ENCODE results near the gene AGAP1.

AGAP1 gene

DNA sequence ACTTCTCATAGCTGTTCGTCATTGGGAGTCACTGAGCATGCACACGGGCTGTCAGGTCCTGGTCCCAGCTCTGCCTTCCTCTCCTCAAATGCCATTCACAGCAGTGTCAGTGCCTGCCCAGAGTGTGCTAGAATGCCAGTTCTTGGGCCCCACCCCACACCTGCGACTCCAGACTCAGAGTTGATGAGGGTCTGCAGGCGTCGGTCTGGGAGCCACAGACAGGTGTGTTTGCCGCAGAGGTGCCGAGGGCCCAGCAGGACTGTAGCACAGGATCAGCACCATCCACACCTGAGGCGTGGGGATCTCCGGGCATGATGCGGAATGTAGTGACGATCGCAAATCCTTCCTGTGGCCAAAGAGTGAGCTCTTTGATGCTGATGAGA lies 56.5 kb downstream of the AGAP1 start:
- no peak for DNase-seq (ENCODE audit: low read depth)

DNA sequence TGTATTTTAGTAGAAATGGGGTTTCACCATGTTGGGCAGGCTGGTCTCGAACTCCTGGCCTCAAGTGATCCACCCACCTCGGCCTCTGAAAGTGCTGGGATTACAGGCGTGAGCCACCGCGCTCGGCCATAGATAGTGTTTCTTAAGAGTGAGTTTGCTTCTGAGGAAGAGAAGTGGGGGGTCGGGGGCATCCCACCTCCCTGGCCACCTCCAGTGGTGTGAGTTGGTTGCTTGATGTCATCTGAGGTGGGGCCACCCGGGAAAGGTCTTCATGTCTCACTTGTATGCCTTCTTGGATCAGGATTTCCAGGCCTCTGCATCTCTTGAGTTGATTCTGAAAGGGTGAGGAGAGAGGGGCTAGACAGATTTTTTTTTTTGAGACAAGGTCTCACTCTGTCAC lies 57.1 kb downstream of the AGAP1 start:
- no peak for DNase-seq (ENCODE audit: low read depth)

DNA sequence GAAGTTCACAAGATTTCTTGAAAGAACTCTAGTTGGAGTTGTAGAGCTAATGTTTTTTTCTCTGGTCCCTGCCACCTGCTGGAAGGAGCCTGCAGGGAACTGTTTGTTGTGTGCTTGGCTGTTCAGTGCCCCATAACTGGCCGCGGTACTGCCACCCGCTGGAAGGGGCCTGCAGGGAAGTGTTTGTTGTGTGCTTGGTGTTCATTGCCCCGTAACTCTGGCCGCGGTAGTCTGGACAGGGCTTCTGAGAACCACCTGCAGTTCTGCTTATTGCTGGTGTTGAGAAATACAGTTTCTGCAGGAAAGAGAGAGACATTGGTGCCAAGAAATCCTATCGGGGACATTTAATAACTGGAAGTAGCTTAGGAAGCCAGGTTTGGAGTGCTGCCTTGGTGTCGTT lies 58.1 kb downstream of the AGAP1 start:
- no peak for DNase-seq (ENCODE audit: low read depth)

DNA sequence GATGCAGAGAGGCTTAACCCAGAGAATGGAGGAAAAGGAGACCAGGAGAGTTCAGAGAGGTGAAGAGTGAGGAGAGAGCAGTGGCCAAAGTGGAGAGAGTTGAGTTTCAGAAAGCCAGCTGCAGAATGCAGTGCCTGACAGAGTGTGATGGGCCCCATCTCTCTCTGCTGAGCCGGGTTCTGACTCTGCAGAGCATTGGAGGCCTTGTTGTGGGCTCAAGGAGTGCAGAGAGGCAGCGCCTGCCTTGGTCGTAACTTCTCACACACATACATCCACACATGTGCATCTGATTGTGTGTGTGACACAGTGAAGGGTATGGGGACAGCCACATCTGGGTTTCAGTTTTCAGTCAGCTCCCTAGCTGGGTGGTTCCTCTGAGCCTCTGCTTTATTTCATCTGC lies 58.8 kb downstream of the AGAP1 start:
- DNase-seq (ENCODE audit: low read depth): no peak

DNA sequence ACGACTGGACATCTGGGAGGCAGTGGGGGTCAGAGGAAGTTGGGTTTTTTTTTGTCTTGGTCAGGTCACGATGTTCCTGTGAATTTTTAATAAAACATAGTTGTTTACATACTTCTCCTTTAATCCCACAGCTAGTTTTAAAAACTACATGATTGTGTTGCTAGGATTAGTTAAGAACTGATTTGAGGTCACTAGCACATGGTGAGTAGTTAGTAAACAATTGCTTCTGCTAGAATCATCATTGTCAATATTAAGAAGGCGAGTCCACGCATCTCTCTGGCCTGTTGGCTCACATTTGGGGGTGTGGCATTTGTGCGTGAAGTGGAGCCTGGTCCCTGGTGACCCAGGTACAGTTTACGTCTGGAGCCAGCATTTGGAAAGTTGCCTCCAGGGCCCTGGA lies 59.4 kb downstream of the AGAP1 start:
- DNase-seq (ENCODE audit: low read depth): no peak

DNA sequence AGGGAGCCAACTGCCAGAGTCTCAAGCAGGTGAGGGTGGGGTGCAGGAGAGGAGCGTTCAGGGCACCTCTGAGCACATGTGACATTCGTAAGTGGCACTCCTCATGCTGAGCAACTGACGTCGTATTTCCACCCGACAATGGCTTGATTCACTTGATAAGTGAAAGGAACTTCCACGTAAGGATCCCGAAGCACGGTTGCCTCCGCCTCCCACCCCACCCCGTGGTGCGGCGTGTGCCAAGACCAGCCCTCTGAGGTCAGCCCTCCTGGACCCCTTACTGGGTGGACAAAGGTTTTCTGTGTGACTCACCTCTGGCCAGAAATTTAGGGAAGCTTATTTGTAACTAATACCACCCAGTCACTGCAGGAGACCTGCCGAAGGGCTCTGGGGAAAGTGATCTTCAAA lies 59.9 kb downstream of the AGAP1 start:
- DNase-seq (ENCODE audit: low read depth): no peak

DNA sequence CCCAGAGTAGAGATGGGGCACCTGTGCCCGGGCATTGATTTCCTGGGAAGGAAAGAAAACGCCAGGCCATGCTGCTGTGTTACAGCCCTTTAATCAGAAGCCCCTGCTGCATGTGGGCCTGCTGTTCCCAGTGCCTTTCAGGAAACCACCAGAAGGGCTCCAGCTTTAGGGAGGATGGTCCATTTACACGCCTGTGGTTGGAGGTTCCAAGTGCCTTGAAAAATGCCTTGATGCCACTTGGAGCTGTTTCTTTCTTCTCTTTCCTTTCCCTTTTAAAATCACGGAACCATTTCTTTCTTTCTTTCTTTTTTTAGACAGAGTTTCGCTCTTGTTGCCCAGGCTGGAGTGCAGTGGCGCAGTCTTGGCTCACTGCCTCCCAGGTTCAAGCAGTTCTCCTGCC lies 60.5 kb downstream of the AGAP1 start:
- no peak for DNase-seq (ENCODE audit: low read depth)

DNA sequence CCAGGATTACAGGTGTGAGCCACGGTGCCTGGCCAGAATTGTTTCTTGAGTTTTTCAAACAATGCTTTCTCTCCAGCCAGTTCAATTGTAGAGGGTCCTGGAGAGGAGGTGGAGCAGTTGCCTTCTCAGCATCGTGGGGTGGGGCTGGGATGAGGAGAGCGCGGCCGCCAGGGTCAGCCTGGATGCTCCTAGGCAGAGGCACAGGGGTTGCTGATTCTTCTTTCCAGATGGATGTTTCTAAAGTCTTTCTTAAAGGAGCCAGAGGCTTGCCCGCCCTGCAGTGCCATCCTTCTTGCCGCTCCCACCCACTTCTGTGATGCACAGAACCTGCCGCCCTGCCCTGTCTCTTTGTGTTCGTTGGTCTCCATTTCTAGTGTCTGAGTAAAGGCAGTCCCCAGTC lies 61.1 kb downstream of the AGAP1 start:
- DNase-seq (ENCODE audit: low read depth): no peak

DNA sequence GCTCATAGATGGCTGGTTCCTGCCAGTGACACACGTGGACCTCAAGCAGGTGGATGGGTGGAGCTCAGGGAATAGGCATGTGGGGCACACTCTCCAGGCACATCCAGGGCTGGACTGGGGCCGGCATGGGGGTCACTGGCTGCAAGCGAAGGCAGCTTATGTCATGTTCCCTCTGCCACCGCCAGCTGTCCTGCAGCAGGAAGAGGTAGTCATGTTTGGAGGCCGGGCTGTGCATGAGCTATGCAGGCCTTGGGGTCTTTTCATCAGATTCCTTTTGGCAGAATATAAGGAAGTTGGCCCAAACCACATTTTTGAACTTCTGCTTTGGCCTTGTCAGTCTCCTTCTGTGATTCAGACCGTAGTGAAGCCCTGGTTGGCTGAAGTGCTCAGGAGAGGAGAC lies 61.5 kb downstream of the AGAP1 start:
- DNase-seq (ENCODE audit: low read depth): no peak

DNA sequence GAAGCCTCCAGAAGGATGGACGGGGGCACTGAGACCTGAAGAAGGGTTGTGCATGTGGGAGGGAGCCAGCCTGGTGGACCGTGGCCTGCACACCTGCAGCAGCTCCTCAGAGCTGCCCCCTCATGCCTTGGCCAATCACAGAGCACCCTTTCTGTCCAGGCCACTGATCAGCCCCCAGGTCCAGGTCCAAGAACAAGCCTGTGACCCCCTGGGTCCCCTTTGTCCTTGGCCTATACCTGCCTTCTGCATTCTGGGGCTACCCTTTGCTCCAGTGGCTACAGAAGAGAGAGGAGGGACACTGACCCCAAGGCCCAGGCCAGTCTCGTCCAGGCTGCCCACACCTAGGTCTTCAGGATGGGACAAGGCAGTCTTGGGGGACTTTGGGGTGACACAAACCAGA lies 62.2 kb downstream of the AGAP1 start:
- DNase-seq (ENCODE audit: low read depth): no peak

DNA sequence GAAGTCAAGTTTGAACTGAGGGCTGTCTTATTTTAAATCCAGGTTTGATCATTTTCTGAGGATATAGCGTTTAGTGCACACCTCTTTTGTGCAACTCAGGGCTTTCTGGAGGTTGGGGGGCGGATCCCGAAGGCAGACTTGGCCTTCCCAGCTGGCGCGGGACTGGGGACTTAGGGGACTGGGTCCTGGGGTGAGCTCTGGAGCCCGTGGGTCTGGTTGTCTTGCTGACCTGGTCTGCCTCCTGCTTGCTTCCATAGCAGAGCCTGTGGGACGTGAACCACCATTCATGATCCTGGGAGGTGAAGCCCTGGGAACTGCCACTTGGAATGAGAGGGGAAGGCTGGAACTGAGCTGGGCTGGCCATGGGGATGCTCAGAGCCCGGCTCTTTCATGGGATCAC lies 63.1 kb downstream of the AGAP1 start:
- no peak for DNase-seq (ENCODE audit: low read depth)

DNA sequence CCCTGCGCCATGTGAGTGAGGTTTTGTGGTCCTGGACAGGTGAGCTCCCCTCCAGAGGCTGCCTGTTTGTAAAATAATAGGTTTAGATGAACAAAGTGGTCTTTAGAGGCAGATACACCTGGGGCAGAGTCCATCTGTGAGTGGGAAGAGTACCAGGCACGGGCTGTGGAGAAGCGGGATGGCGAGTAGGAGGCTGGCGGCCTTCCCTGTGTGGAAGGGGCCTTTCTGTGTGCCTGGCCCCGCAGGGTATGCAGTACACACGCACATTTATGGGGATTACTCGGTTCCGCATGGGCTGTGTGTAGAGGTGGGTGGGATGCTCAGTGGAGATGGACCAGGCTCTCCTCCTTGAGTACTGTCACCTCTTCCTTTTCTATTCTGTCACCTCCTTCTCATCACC lies 64.1 kb downstream of the AGAP1 start:
- DNase-seq (ENCODE audit: low read depth): no peak

DNA sequence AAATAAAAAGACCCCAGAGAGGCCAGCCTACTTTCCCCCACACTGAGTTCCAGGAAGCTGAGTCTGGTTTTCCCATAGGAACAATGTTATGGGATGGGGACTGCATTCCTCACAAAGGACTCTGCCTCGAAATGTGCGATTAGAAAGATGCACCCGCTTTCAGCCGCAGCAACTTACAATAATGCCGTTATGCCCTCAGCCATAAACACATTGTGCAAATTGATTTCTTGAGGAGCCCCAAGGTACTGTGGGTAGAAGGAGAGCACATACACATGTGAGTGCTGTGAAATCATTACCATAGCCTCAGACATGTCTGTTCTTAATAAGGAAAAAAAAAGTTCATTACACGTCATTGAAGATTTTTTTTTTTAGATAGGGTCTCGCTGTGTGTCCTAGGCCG lies 64.7 kb downstream of the AGAP1 start:
- DNase-seq (ENCODE audit: low read depth): no peak

DNA sequence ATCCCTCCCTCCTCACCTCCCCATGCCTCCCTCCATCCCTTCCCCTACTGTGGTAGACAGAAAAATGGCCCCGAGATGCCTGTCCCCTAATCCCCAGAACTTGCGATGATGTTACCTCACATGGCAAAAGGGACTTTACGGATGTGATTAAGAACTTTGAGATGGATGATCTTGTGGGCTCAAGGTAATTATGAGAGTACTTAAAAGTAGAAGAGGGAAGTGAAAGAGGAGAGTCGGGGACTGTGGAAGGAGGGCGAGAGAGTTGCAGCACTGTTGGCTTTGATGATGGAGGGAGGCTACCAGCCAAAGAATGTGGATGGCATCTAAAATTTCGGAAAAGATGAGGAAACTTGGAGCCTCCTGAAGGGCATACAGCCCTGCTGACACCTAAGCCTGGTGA lies 66.5 kb downstream of the AGAP1 start:
- DNase-seq (ENCODE audit: low read depth): no peak

DNA sequence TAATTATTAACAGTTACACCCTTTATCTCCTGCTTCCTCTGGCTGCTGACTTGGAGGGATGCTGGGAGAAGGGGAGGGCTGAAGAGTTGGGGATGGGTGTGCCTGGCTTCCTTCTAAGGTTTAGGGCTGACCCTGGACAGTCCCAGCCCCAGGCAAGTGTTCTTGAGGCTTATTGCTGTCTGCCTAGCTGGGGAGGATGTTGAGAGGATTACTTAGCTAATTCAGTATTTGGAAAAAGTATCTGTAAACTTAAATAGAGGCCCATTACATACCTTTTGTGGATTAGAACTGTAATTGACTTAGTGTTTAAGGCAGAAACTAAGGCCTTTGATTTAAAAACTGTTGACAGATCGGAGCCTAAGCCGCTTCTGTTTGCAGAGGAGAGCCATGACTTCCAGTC lies 67.6 kb downstream of the AGAP1 start:
- no peak for DNase-seq (ENCODE audit: low read depth)

DNA sequence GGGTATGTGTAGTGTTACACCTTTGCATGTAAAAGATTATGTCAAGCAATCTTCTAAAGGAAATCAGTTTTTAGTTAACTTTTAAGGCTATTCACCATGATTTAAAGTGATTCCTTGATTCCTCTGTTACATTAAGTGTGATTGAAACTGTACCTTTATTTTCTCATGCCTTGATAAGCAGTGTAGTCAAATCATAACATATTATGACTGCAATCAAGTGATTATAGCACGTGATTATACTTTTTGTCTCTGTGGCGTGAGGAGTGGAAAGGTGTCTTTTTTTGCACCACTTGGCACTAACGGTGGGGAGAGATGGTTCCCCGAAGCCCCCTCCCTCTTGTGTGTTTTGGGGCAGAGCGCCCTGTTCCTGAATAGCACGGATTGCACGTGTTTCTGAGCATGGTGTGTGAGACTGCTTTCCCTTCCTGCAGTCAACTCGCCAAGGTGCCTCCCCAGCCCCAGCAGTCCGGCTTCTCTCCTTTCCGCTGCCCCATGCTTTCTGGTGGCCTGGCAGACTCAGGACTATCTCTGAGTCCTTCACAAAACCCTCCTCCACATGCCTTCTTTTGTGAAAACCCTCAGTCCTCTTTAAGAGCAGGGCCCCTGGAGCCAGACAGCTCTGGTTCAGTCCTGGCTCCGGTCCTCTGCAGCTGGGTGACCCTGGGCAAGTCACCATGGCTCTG lies 68.4 kb downstream of the AGAP1 start:
- no peak for DNase-seq (ENCODE audit: low read depth)

DNA sequence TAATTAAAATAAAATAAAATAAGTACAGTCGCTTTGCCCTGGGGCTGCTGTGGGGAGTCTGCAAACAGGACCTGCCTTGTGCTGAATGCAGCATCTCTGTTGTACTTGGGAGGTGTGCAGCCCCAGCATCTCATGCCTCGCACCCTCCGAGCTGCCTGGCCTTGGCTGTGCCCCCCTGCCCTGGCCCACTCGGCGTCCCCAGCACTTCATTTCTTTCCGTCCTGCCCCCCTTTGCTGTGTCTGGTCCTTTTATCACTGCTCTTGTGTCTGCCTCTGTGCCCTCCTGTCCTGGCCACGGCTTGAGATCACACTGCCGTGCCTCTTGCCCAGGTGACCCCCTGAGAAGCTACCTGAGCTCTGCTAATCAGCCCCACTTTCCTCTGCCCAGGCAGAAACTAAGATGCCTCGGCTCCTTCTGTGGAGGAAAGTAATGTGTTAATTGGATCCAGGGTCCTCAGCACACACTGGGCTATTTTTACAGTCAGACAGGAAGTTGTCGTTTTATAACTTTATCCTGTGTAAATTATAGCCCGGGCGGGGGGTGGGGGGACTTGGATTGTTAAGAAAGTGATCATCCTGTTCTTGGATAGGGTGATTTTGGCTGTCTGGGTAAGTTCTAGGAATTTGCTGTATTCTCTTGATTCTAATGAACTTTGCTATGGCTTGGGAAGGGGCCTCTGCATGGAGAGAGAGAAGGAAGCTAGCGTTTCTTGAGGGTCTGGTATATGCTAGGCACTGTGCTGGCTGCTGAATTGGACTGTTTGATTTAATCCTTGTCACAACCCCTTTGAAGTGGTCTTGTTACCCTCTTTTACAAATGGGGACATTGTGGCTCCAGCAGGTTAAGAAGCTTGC lies 69.4 kb downstream of the AGAP1 start:
- no peak for DNase-seq (ENCODE audit: low read depth)

DNA sequence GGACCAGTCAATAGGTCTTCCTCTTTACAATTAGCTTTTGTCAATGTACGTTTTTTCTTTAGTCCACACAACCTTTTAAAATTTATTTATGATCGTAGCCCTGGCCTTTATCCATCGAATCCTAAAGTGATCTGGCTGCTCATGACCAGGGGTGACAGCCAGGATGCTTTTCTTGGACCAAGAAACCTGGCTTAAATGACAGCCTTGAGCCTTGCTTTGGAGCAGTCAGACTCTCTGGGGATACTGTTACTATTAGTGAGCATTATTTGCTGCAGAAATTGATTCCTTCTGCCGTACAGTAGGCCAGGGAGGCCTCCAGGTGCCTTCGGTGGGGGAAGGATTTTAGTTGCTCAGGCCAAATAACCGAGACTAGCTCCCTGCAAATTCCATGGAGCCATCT lies 70.2 kb downstream of the AGAP1 start:
- no peak for DNase-seq (ENCODE audit: low read depth)

DNA sequence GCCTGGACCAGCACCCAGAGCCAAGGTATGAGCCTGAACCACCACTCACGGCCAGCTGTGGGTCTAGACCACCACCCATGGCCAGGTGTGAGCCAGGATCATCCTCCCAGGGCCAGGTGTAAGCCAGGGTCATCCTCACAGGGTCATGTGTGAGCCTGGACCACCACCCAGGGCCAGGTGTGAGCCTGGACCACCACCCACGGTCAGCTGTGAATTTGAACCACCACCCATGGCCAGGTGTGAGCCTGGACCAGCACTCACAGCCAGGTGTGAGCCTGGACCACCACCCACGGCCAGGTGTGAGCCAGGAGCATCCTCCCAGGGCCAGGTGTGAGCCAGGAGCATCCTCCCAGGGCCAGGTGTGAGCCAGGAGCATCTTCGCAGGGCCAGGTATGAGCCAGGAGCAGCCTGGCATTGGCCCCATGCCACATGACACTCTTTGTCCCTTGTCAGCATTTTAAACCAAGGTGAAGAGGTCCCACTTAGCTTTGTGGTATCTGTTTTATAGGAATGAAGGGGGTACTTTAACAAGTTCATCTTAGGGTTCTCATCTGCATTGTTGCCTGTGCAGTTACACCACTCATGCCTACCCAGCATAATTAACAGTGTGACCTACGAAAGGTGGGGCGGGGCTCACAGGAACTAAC lies 71.2 kb downstream of the AGAP1 start:
- no peak for DNase-seq (ENCODE audit: low read depth)

DNA sequence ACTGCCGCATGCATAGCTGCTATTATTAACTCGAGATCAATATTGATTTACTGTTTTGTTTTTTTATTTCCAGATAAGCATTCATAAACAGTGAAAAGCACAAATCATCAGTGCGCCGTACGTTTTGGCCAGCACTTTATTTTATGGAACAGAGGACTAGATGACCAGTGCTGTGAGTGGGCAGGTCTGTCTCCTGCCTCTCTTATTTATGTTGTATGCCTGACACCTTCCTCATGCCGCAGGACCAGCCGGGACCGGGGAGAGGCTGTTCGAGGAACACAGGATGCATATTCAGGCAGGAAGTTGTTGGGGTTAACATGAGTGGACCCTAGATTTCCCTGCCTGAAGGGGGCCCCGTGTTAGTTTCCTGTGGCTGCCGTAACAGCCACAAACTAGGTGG lies 72.6 kb downstream of the AGAP1 start:
- DNase-seq (ENCODE audit: low read depth): no peak

DNA sequence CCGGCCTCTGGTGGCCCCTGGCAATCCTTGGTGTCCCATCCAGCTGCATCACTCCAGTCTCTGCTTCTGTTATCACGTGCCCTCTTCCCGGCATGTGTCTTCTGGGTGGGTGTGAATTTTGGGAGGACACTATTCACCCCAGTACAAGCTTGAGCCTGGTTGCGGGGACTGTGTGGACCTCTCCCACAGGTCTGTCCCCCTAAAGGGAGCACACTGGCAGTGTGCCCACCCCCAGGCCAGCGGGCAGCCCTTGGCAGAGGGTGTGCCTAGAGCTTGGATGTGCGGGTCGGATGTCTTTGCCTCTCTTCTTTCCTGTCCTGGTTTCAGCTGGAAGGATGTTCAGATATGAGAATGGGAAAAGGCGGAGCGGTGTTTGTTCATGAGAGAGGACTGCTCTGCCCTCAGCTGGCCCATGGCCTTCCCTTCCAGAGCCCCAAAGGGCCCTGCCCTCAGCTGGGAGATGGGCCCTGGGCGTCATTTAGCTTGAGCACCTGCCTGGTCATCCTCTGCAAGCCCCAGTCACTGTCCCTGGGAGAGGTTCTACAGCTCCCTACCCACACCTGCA lies 73.2 kb downstream of the AGAP1 start:
- no peak for DNase-seq (ENCODE audit: low read depth)

DNA sequence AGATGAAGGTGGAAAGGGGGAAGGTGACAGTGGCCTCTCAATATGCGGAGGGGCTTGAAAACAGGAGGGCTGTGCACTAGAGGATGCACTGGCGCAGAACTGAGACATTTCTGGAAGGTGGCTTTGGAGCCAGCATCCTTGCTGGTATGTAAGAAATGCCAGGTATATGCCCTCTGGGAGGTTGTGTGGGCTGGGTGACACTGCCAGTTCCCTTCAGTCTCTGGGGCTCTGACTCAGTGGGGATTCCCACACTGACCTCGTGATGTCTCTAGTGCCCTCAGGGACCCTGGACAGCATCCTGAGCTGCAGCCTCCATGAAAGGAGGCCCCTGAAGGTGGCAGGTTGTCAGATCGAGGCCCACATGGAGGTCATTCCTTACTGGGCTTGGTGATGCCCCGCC lies 74.0 kb downstream of the AGAP1 start:
- no peak for DNase-seq (ENCODE audit: low read depth)

DNA sequence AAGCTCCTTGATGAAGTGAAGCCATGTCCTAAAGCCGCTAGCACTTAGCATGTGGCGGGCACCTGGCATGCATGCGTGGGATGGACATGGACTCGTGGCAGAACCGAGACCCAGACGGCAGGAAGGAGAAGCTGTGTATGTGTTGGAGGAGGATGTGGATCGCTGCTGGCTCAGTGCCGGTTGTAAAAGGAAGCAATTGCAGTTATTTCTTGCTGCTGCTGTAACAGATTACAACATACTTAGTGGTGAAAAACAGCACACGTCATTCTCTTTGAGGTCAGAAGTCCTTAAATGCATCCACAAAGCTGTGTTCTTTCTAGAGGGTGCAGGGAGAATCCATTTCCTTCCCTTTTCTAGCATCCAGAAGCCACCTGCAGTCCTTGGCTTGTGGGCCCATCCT lies 74.6 kb downstream of the AGAP1 start:
- no peak for DNase-seq (ENCODE audit: low read depth)
